Adrenal gland (tissue), 5 donors: Measurements from ENCODE around the gene FYN.

Experiments used
- CTCF ChIP-seq, 6 experiments: fragments of 450-650 bp in 4 of 6; fragments of 200-600 bp in 2 of 6; sonication (generic) in 1 of 6; IDR thresholded peaks; 1 replicate in 5 of 6; 2 replicates in 1 of 6; pipeline versions ENCODE4 v1.5.1 to v1.8.0; 2016 to 2021; ENCODE audit warnings: antibody characterized with exemption in 6 of 6, mild to moderate bottlenecking in 2 of 6, moderate library complexity in 1 of 6
- POLR2A ChIP-seq, 2 donors: fragments of 450-650 bp; IDR thresholded peaks; one replicate each; pipeline ENCODE4 v1.6.1; 2017; ENCODE audit warnings: antibody characterized with exemption in 2 of 2, mild to moderate bottlenecking in 2 of 2, moderate library complexity in 1 of 2
- donor health status: DM: no; HTN: no; CAD: no.

GRCh38 chr6:111618407-111618806, 254.8 kb downstream of the FYN start:
- no peak for TF ChIP-seq CTCF (IDR thresholded peaks at IDR 0.05)
- TF ChIP-seq POLR2A (IDR thresholded peaks at IDR 0.05): no peak
